ENCODE data around the gene DEPDC5. TPM values are rescaled to one million over a fixed set of nuclear protein-coding genes. Genes with fewer than 3 reads are reported as not detected.

The DEPDC5 gene
- total and polyA plus RNA-seq, 10 of the 15 experiments (the other 5 are each of a cell fraction or from before 2014, with no cell fraction given), result 3.0 to 38.9 (median 22.8) TPM

- ChIA-PET SMC1A (ENCODE audit: uncharacterized antibody, unreplicated experiment) (interaction anchor here (1.2 kb wide), 1 partner anchor 8 kb away, joined by 3 read pairs; no protein-coding TSS in a partner anchor), POLR2A (interaction anchor here (0.7 kb wide), 2 partner anchors 79 to 161 kb away, joined by 4 to 5 read pairs; no protein-coding TSS in a partner anchor), CTCF (interaction anchor here (0.8 kb wide), 1 partner anchor 28 kb away, joined by 3 read pairs; no protein-coding TSS in a partner anchor), RAD21 (ENCODE audit: unreplicated experiment) (interaction anchor here (0.6 kb wide), 1 partner anchor 149 kb away, joined by 3 read pairs; no protein-coding TSS in a partner anchor)
- no TSS peak for BruUV-seq (replicated peaks)
- FAIRE-seq (no peak), DNase-seq (ENCODE audit: low read depth, low spot score) (no peak), ATAC-seq (no peak)
- Histone ChIP-seq H3K9me3 (replicated peaks; ENCODE audit: control insufficient read depth, insufficient read depth, low read length) (no peaks in the 10 kb centered on the region), H3K27me3 (replicated peaks in 1 of 2; ENCODE audit: control insufficient read depth in 2 of 2, insufficient read depth in 2 of 2, low read length in 1 of 2) (no peaks in the 10 kb centered on the region), H3K36me3 (ENCODE audit: control insufficient read depth in 2 of 2, insufficient read depth in 2 of 2, low read length in 1 of 2) (peaks cover 1 to 11% of the 10 kb centered on the region in 2 experiments), H4K20me1 (ENCODE audit: control insufficient read depth, insufficient read depth) (no peaks in the 10 kb centered on the region), H3K4me2 (ENCODE audit: control insufficient read depth, insufficient read depth) (no peak overlapping the region), H3K9ac (ENCODE audit: control insufficient read depth, insufficient read depth, low read length) (no peak overlapping the region), H3K4me3 (no peak overlapping the region), H2AFZ (ENCODE audit: control insufficient read depth, low read depth, low read length) (no peak overlapping the region), H3K79me2 (ENCODE audit: control insufficient read depth, insufficient read depth, low read length) (no peaks in the 10 kb centered on the region), H3K4me1 (ENCODE audit: control insufficient read depth, insufficient read depth, low read length) (no peaks in the 10 kb centered on the region), H3K27ac (ENCODE audit: control insufficient read depth, insufficient read depth) (no peak overlapping the region)
- intact Hi-C loops (cut with micrococcal nuclease; ENCODE audit: unreplicated experiment), result no loop called here
- TF ChIP-seq ATF7 (IDR thresholded peaks at IDR 0.05; ENCODE audit: low read depth) (no peak), SP1 (IDR thresholded peaks at IDR 0.05; ENCODE audit: low read depth, low read length) (no peak), RELA (IDR thresholded peaks at IDR 0.05; ENCODE audit: borderline replicate concordance, partially characterized antibody) (no peak), SIX5 (IDR thresholded peaks at IDR 0.05; ENCODE audit: low read depth, low read length, severe bottlenecking) (no peak)
- in situ Hi-C loops (cut with MboI), result no loop called here
- WGBS (ENCODE audit: insufficient coverage, insufficient replicate concordance, low lambda C conversion rate, missing lambda C conversion rate), result 90% methylated on average over 2 of the region's 2 CpGs
These were observed 141.7 kb downstream of the DEPDC5 start for GRCh38 chr22:31895411-31896123.

- H3K4me1 ChIP-seq (ENCODE audit: control insufficient read depth, insufficient read depth, low read length), result no peaks in the 10 kb centered on the region
- ChIA-PET POLR2A (interaction anchor here (0.7 kb wide), 2 partner anchors 80 to 162 kb away, joined by 4 to 5 read pairs; no protein-coding TSS in a partner anchor), RAD21 (ENCODE audit: unreplicated experiment) (interaction anchor here (0.6 kb wide), 1 partner anchor 17 kb away, joined by 3 read pairs; no protein-coding TSS in a partner anchor), SMC1A (ENCODE audit: uncharacterized antibody, unreplicated experiment) (interaction anchor here (1.2 kb wide), 1 partner anchor 9 kb away, joined by 3 read pairs; no protein-coding TSS in a partner anchor), CTCF (no interaction called here)
- ATAC-seq, result no peak
- H4K20me1 ChIP-seq (ENCODE audit: control insufficient read depth, insufficient read depth), result no peaks in the 10 kb centered on the region
- H2AFZ ChIP-seq (ENCODE audit: control insufficient read depth, low read depth, low read length), result no peak overlapping the region
- intact Hi-C loops (cut with micrococcal nuclease; ENCODE audit: unreplicated experiment), result no loop called here
- DNase-seq (ENCODE audit: low read depth, low spot score), result no peak
- no peaks in the 10 kb centered on the region for H3K79me2 ChIP-seq (ENCODE audit: control insufficient read depth, insufficient read depth, low read length)
- no peak overlapping the region for H3K4me2 ChIP-seq (ENCODE audit: control insufficient read depth, insufficient read depth)
- H3K4me3 ChIP-seq, result no peak overlapping the region
- no peaks in the 10 kb centered on the region for H3K9me3 ChIP-seq (replicated peaks; ENCODE audit: control insufficient read depth, insufficient read depth, low read length)
- peaks cover 1 to 11% of the 10 kb centered on the region in 2 experiments for H3K36me3 ChIP-seq (ENCODE audit: control insufficient read depth in 2 of 2, insufficient read depth in 2 of 2, low read length in 1 of 2)
- no peak overlapping the region for H3K9ac ChIP-seq (ENCODE audit: control insufficient read depth, insufficient read depth, low read length)
- 92% methylated on average over 1 of the region's 1 CpG for WGBS (ENCODE audit: insufficient coverage, insufficient replicate concordance, low lambda C conversion rate, missing lambda C conversion rate)
- in situ Hi-C loops (cut with MboI), result no loop called here
- FAIRE-seq, result no peak
- H3K27me3 ChIP-seq (replicated peaks in 1 of 2; ENCODE audit: control insufficient read depth in 2 of 2, insufficient read depth in 2 of 2, low read length in 1 of 2), result no peaks in the 10 kb centered on the region
- H3K27ac ChIP-seq (ENCODE audit: control insufficient read depth, insufficient read depth), result no peak overlapping the region
- BruUV-seq (replicated peaks), result no TSS peak
- TF ChIP-seq ASH2L (IDR thresholded peaks at IDR 0.05; ENCODE audit: borderline replicate concordance, low read depth) (no peak), POLR2AphosphoS5 (IDR thresholded peaks at IDR 0.05; ENCODE audit: low read length) (no peak), CREB1 (IDR thresholded peaks at IDR 0.05; ENCODE audit: low read depth) (no peak), HDAC6 (IDR thresholded peaks at IDR 0.05; ENCODE audit: unreplicated experiment) (no peak), REST (IDR thresholded peaks at IDR 0.05; ENCODE audit: low read depth, low read length) (no peak), NRF1 (conservative IDR thresholded peaks at IDR 0.05; ENCODE audit: low read depth, low read length) (no peak), CBX5 (IDR thresholded peaks at IDR 0.05; ENCODE audit: low read depth) (no peak), POU2F2 (IDR thresholded peaks at IDR 0.05; ENCODE audit: borderline replicate concordance, low read depth, low read length) (no peak), ZNF384 (IDR thresholded peaks at IDR 0.05; ENCODE audit: borderline replicate concordance, low read depth, low read length) (no peak), ZBED1 (IDR thresholded peaks at IDR 0.05; ENCODE audit: borderline replicate concordance) (no peak), NFYB (IDR thresholded peaks at IDR 0.05; ENCODE audit: insufficient read depth, low read depth, low read length) (no peak)
These were observed 142.7 kb downstream of the DEPDC5 start for GRCh38 chr22:31896472-31896871.
